HG03432 (cell line): Measurements from ENCODE around the gene PERCC1.

Experiments used
- ATAC-seq: cut with Tn5 transposase; IDR thresholded peaks from one replicate; pipeline ENCODE4 v1.9.1; 2021; ENCODE audit warnings: mild to moderate bottlenecking, moderate library complexity; ENCODE audit not compliant: unreplicated experiment

PERCC1 gene

DNA sequence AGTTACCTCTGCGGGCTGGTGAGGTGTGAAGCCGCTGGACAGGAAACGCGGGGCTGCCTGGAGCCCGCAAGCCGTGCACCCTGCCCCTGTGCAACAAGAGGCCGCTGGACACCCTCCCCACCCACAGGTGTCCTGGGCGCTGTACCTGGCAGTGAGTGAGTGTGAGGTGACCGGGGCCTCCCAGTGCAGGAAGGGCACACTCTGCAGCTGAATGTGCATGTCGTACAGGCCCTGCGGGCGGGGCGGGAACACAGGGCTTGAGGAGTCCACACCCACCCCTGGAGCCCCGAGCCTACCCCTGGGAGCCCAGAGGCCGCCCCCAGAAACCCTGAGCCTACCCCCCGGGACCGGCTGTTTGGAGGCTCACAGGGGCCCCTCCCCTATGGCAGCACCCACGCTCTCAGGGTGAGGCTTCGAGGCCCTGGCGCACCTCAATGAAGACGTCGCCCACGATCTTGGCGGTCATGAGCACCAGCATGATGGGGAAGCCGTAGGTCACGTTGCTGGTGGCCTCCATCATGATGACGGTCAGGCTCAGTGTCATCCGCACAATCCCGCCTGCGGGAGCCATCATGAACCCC, 17.7 kb downstream of the PERCC1 start:
- ATAC-seq: no peak

DNA sequence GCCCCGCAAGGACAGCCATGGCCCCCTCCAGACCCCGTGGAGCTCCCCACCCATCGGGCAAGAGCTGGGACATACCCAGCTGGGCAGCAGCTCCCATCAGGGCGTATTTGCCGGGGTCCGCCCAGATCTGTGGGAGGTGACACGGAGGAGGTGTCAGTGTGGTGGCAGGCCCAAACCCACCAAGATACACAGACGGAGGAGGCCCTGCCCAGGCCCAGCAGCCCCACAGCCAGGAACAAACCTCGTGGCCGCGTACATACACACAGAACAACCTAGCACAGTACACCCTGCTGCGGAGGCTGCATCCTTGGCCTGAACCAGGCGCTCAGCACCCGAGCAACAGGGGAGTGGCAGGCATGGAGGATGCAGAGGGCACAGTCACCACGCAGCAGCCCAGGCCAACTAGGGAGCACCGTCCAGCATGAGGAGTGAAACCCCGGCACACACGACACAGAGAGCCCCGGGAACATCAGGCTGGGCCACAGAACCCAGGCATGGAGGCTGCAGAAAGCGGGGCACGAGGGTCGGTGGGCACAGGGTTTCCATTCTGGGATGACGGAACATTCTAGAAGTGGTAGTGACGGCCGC, 18.4 kb downstream of the PERCC1 start:
- no peak for ATAC-seq

DNA sequence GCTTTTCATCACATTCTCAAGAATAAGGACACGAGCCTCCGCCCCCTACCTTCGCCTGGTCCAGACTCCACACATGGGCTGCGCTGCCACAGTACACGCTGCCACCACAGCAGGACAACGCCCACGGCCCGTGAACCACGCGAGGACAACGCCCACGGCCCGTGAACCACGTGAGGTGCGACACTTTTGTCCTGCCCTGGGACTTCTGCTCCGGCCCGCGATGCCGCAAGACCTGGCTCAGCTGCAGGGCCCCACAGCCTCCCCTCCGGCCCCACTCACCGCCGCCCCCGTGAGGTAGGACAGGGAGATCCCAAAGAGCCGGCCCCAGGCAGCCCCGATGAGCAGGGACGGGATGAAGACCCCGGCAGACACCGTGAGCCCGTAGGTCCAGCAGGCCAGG, 19.3 kb downstream of the PERCC1 start:
- no peak for ATAC-seq

DNA sequence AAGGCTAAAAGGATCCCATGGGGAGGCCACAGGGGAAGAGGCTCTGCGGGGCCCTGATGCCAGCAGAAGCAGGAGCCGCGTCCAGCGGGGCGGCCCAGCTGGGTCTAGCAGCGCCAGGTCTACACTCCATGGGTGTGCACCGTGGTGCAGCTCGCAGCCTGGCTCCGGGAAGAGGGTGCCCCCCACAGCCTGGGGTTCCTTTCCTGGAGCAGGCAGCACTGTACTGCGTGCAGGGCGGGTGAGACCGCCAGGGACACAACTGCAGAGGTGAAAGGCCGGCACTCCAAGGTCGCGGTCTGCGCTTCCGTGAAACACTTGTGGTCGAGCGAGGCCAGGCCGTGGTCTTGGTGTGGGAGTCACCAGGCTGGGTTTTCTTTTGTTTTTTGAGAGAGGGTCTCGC, 20.0 kb downstream of the PERCC1 start:
- ATAC-seq: no peak

DNA sequence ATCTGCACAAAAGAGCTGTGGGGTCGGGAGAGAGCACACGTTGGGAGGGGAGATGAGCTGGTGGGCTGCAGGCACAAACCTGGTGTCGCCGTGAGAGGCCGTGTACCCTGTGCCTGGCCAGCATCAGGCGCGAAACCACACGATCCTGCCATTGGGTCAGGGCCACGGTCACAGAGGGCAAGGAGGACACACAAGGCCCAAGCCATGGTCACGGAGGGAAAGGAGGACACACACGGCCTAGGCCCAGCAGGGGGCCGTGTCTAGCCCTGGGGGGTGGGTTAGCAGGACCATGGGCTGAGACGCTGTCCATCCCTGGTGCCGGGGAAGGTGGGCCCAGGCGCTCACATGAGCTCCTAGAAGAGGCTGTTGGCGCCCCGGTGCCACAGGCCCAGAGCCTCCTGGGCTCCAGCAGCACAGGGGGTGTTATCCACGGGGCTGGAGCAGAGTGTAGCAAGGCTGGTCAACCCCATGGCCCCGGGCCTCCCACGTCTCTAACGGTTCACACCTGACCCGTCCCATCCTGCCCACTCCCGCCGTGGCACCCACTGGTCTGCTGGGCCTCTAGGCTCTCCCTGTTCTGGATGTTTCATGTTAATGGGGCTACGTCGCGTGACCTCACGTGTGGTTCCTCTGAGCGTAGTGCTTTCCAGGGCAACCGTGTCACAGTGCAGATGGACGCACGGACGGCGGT, 21.0 kb downstream of the PERCC1 start:
- no peak for ATAC-seq

DNA sequence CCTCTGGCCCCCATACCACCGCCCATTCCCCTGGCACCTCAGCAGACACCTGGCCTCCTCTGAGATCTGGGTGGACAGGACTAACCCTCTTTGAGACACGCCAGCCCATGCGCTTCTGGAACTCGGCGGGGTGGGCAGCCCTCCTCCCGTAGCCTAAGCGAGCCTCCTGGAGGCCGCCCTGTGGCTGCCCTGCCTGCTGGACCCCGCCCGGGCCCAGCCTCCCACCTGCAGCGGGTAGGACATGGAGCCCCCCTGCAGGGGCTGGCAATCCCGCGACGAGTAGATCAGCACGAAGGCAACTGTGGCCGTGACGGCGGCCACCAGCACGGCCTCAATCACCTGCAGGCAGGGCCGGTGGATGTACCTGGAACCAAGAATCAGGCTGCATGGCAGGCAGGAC, 21.7 kb downstream of the PERCC1 start:
- no peak for ATAC-seq

DNA sequence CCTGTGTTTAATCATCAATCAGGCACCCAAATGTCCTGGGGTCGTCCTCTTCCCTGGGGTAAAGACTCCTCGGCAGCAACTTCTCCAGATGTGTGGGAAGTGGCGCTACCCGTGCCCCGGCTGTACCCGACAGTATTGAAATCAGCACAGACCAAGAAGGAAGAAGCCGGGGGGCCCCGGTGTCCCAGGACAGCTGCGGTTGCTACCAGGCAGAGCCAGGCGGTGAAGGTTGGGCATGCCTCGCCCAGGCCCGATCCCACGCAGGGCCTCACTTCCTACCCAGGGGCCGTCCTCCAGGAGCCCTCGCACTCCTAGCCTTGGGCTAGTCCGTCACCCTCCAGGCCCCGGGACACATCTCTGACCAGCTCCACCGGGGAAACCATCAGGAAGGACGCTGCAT, 22.4 kb downstream of the PERCC1 start:
- no peak for ATAC-seq

DNA sequence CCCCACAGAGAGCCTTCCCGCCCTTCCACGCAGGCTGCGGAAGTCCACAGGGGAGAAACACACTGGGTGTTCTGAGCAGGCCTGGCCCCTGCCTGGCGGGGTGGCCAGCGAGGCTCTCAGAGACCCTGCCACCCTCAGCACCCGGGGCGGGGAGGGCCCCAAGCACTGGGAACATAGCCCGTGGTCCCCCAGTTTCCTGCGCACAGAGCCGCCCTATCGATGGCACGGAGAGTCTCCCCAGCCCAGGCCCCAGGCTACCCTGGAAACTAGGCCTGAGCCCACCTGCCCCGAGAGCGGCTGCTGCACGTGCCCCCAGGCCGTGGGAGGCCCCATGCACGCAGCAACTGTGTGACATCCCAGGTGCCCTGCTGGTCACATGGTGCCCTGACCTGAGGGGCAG, 23.7 kb downstream of the PERCC1 start:
- ATAC-seq: no peak

DNA sequence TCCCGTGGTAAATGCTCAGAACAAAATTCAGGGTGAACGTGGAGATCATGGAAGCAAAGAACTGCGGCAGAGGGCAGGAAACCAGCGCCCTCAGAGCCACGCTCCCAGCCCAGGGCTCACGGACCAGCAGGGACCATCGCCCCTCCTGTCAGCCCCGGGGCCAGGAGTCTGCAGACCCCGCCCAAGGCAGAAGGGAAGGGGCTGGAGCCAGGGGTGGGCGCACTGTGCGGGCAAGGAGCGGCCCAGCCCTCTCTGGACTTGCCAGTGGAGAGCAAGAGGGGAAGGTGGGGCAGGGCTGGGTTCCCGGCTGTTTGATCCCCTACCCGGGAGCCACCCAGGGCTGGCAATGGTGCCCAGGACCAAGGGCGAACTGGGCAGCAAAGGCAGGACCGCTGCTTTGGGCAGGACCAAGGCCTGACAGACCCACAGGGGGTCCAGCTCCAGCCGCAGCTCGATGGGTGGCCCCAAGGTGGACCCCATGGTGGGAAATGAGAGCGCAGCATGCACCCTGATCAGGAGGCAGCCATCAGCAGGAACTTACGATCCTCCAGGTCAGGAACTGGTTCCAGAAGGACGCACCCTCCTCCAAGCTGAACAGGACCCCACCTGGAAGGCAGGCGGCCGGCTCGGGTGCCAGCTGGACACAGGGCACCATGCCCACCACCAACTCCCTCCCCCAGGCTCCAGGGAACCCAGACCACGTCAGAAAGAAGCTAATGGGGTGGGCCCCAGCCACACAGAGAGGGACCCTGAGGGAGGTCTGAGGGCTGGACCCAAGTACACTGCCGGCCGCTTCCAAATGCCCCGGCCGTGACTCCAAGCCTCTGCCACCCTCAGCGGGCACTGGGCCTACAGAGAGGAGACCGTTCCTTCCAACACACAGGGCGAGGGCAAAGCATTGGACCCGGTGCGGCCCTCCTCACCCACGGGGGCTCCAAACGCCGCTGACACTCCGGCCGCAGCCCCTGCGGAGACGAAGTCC, 24.6 kb downstream of the PERCC1 start:
- ATAC-seq: no peak

DNA sequence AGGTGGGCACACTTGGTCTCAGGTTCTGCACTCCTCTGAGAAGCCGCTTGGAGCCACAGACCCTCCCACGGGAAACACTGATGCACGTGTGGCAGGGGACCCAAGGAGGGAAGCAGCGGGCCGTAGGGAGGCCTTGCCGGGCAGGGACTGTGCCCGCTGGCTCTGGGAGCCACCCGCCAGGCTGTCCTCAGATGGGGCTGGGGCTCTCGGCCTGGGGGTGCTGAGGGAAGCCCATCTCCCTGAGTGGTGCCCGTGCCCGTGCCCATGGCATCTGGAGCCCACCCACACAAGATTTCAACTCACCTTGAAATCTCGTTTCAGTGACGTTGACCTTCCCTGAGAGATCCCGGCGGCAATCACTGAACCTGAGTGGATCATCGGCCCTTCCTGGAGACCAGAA, 26.1 kb downstream of the PERCC1 start:
- no peak for ATAC-seq

DNA sequence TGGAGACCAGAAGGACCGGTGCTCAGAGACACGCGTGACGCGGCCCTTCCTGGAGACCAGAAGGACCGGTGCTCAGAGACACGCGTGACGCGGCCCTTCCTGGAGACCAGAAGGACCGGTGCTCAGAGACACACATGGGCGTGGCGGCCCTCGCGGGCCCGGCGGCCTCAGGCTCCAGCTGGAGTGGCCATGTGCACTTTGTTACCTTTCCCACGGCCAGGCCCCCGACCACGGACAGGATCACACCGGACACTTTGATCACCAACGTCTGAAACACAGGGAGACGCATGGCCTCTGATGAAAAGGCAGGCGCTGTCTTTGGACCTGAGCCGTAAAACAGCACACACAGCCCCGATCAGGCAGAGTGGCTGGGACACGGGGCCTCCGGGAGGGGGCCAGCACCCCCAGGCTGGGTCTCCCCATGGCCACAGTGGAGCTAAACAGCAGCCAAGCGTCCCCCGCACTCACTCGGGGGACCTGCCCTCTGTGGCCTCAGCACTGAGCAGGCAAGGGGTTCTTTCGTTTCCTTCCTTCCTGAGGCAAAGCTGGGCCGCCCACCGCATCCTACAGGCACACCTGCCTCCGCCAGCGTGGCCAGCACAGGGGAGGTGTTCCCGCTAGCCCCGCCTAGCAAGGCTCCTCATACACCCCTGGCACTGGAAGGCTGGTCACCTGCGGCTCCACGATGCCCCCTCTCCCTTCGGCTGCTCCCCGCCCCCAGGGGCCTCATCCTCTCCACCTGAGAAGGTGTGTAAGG, 26.8 kb downstream of the PERCC1 start:
- ATAC-seq: no peak

DNA sequence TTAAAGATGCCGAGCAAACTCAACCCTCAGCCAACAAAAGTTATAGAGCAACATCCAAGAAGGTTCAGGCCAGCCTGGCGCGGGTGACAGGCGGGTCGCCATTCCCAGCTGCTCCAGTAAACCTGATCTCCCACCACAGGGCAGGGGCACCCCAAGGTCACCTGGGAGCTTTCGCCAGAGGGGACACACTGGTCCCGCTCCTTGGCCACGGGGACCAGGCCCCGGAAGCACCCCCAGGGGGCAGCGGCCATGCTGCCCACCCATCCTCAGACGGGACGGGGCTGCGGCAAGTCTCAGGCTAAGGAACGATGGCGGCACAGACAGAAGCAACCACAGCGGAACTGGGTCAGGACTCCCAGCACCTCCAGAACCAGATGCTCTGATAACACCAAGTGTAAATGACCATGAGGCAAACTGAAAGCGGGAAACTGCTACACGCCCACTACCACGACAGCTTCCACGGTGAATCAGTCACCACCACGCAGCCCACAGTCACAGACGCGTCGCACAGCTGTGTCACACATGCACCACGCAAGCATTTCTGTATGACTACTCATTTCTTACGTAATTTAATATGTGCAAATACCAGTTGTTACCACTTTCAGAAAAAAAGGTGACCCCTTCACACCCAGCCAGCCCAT, 27.6 kb downstream of the PERCC1 start:
- ATAC-seq: no peak

DNA sequence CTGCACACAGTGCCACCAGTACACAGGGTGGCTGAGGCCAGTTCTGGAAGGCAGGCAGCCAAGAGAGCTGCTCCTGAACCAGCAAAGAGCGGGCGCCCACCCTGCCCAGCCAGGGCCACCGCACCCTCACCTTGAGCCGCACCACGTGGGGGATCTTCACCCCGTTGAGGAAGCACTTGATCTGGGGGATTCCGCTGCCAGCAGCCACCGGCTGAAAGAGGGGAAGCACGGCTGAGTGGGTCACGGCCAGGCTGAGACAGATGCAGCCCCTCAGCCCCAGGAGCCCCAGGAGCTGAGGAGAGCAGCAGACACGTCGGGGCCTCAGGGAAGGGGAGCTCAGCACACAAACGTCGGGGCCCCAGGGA, 28.1 kb downstream of the PERCC1 start:
- no peak for ATAC-seq

DNA sequence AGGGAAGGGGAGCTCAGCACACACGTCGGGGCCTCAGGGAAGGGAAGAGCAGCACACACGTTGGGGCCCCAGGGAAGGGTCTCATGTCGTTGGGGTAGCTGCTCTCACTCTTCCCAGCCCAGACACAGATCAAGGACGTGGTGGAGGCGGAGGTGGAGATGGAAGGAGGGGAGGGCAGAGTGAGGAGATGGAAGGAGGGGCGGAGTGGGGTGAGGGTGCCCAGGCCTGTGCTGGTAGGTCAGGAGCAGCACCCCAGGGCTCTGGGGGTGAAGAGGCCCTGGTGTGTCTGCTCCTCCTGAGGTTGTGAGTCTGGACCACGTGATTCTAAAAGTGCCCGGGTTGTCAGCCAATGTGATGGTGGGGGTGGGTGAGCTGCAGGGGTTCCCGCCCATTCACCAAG, 29.1 kb downstream of the PERCC1 start:
- ATAC-seq: no peak

DNA sequence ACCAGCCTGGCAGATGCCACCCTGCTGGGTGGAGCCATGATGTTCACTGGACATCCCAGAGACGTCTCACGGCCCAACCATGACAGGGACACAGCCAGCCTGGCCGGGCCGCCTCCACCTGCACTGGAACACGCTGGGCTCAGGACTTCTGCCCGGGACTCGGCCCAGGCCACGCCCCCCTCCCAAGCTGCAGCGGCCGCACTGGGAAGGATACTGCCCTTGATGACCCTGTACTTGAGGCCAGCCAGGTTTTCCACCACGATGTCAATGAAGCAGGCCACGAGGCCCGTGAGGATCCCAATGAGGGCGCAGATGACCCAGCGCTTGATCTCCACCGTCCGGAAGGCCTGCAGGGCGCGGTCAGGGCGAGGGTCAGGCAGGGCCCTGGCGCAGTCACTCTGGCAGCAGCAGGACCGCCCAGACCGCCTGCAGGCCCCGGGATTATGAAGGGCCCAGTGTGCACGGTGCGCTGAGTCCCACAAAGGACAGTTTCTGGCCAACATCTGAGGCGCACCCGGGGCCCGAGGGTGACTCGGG, 29.8 kb downstream of the PERCC1 start:
- ATAC-seq: no peak

DNA sequence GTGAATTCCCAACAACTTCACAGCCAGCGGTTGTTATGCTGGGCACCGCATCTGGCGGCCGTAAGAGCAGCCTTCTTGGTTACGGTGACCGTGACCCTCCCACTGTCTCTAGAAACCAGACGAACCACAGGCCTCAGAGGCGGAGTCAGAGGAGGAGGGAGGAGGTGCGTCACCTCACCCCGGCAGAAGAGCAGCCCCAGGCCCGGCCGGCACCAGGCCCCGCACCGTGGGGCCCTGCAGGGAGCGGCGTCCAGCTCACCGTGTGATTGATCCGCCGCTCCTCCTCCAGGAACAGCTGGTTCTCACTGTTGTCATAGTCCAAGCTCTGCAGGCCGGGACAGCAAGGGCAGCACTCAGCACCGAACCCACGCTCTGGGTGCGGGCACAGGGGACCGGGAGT, 30.3 kb downstream of the PERCC1 start:
- ATAC-seq: no peak

DNA sequence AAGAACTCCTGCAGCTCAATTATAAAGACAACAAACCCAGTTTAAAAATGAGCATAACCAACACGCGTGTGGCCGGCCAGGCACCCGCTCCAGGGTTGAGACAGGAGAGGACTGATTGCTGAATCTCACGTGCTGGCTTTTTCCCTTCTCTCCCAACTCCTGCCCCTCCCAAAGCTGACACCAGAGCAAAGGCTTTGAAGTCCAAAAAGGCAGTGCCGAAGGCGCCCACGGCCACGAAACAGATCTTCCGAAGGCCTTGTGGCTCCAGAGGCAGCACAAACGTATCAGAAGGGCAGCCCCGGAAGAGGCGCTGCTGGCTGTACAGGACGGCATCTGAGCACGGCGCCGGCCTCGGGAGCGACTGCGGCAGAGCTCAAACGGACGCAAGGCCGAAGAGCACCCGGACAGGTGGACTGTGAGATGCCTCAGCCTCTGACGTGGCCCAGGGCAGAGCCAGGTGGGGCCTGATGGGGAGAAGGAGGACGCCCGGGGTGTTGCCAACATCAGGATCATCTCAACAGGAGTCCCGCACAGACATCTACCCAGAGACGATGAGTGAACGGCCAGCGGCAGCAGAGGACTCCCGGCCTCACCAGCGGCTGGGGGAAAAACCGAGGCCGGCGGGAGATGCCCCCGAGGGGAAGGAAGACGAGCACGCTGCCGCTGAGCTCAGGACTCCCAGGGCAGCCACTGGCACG, 33.5 kb downstream of the PERCC1 start:
- ATAC-seq: no peak

DNA sequence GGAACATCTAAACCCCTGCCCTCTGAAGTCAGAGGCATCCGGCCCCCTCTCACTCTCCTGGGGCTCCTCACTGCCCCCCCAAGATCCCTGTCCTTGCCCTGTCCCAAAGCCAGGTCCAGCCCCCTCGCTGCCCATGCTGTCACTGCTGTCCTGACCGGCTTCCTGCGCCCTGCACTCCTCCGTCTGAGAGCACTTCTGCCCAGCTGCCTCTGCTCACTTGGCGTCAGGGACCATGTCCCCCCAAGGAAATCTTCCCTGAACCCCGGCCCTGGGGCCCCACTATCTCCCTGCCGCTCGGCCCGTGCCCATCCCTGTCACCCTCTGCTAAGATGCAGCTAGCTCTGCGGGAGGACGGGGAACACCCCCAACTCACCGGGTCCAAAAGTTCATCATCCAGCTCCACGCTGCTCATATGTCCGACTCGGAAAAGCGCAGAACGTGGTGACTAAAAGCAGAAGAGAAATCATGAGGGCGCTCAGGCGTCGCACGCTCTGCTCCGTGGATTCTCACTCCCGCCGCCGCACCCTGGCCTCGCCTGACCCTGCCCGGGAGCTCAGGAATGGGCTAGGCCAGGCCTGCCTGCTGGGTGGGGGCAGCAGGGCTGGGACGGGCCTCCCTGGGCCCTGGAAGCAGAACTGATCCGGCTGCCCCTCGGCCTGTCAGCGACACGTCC, 34.2 kb downstream of the PERCC1 start:
- ATAC-seq: no peak

DNA sequence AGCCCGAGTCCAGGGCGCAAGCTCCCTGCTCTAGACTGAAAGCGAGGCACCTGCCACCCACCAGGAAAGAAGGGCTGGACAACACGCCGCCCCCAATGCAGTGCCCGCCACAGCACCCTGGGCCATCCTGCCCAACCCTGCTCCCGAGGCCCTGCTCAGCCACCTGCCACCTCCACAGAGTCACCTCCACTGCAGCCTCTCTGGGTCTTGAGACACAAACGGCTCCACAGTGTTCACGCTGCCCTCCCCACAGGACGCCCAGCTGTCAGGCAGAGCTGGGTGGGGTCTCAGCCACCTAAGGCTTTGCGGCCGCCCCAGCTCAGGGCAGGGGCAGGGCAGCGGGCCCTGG, 34.7 kb downstream of the PERCC1 start:
- ATAC-seq: no peak
